AG09309 (cell line): ENCODE measurements around the gene RNF19B.

Experiments used
- DNase-seq: peaks from one replicate; pipeline ENCODE4 v3.0.0-alpha.2; 2010; ENCODE audit warnings: low read depth
- H3K4me3 ChIP-seq: 2 replicates; pipeline ENCODE4 v1.5.1; 2011; ENCODE audit warnings: mild to moderate bottlenecking, low read depth, low read length, moderate library complexity; ENCODE audit not compliant: control insufficient read depth
- CTCF ChIP-seq: IDR thresholded peaks from 2 replicates; pipeline ENCODE4 v1.5.1; 2011; ENCODE audit warnings: mild to moderate bottlenecking, low read depth, low read length, inconsistent platforms; ENCODE audit not compliant: insufficient read depth, control insufficient read depth; ENCODE audit errors: missing control alignments

The RNF19B gene

DNA sequence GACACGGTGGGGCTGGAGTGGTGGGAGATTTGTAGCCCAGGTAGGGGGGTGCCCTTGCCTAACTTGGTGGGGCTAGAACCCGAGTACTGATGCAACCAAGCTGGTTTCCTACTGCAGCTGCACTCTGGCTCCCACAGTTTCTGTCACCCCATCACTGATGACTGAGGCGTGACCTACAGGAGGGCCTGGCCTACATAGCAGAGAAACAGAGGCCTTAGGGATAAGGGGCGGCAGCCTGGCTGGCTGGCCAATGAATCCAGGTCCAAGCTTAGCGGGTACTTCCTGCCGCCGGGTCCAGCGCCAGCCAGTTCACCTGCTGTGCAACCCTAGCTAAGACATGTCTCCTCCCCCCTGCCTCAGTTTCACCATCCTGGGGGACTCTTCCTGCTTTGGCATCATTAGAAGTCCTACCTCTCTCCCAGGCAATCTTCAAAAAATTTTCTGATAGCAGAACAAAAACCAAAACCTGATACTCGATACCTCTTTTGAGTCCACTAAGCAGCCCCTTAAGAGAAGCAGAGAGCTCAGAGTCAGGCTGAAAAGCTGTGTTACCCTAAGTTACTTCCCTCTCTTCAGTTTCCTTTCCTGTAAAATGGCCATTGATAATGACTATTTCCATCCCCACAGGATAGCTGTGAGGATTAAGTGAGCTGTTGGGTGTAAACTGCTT, 27.3 kb upstream of the RNF19B start:
- DNase-seq, result no peak
- H3K4me3 ChIP-seq, result no peak overlapping the region
- no peak for TF ChIP-seq CTCF

DNA sequence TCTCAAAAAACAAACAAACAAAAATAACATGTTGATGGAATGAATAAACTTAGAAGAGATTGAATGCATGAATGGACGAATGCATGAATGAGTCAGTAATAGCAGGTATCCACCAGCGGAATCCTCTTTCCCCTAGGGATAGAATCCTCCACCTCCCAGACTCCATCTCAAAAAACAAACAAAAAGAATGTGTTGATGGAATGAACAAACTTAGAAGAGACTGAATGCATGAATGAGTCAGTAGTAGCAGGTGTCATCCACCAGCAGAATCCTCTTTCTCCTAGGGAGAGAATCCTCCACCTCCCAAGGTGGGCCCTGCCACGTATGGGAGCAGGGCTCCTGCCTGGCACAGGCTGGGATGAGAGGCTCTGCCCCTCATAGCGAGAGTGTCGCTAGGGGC, 26.8 kb upstream of the RNF19B start:
- H3K4me3 ChIP-seq, result no peak overlapping the region
- no peak for DNase-seq

DNA sequence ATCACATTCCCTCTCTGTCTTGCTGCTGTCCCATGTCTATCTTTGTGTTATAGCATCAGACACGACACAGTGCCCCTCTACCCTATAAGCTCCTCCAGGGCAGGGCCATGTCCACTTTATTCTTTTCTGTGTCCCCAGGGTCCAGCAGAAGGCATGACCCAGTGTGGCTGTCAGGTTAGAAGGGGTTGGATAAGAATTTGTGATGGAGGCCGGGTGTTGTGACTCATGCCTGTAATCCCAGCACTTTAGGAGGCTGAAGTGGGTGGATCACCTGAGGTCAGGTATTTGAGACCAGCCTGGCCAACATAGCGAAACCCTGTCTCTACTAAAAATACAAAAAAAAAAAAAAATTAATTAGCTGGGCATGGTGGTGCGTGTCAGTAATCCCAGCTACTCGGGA, 26.3 kb upstream of the RNF19B start:
- H3K4me3 ChIP-seq, result no peak overlapping the region
- DNase-seq, result no peak
- TF ChIP-seq CTCF, result no peak

More for the DNA sequence above, 26.8 kb upstream of the RNF19B start:
- TF ChIP-seq CTCF, result no peak

DNA sequence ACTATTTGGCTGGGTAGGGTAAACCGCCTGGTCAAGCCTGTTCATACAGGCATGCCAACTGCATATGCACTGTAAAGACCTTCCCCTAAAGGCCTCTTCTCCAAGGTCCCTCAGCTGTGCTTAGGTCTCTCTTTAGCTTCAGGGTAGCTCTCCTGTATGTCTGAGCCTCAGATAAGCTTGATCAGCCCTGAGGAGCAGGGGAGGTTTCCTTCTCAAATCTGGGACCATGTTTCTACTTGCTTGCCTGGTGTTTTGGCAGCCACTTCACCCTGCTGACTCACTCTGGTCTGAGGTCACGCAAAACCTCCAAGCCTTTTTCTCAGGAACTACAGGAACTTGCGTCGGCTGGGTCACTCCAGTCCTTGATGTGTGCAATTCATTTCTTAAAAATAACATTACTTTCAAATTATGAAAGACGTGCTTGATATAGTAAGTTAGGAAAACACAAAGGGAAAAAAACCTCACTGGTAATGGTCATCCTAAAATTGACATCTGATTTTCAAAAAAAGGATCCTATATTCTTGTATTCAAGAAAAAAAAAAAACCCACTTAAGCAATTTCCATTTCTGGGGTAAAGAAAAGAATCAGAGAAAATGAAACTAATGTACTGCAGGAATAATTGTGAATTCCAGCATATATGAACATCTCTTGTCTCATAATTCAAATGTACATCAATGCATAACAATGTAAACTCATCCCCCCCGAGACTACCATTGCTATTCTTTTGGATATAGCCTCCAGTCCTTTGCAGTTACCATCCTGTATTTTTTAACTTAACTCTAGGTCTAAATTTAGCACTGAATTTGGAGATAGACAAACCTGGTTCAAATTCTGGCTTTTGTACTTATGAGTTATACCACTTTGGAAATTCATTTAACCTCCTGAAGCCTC, 24.8 kb upstream of the RNF19B start:
- no peak for TF ChIP-seq CTCF
- DNase-seq, result peak; percentile 89
- no peak overlapping the region for H3K4me3 ChIP-seq

- DNase-seq, result no peak
- no peak overlapping the region for H3K4me3 ChIP-seq
Observed at GRCh38 chr1:32988665-32989064, 24.1 kb upstream of the RNF19B start.

DNA sequence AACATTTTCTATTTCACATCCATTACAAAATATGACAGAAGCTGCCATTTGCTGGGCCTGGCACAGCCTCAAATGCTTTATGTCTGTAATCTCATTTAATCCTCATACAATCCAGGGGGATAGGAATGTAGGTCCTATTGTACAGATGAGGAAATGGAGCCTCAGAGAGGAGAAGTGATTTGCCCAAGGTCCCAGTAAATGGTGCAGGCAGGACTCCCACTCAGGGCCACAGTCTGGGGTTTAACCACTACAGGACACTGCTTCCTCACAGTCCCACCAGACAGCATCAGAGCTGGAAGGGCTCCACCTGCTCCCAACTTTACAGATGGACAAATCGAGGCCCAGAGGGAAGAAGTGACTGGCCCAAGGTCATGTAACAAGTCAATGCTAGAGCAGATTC, 20.6 kb upstream of the RNF19B start:
- H3K4me3 ChIP-seq, result no peak overlapping the region
- TF ChIP-seq CTCF, result no peak
- DNase-seq, result no peak

More at GRCh38 chr1:32988665-32989064, 24.1 kb upstream of the RNF19B start:
- TF ChIP-seq CTCF, result no peak
